Left ventricle myocardium inferior (tissue), 1 donor: Measurements from ENCODE around the gene PTPRT. TPM values are rescaled to one million over a fixed set of nuclear protein-coding genes. Genes with fewer than 3 reads are reported as not detected.

Experiments
- DNase-seq: peaks from one replicate; pipeline ENCODE4 v3.0.0-alpha.2; 2020
- H3K27ac ChIP-seq: fragments of 200-600 bp; replicated peaks from 2 replicates; pipeline ENCODE4 v1.8.0; 2021
- H3K27me3 ChIP-seq: fragments of 200-600 bp; 2 replicates; pipeline ENCODE4 v1.8.0; 2021; ENCODE audit warnings: low read depth
- H3K36me3 ChIP-seq: fragments of 200-600 bp; 2 replicates; pipeline ENCODE4 v1.8.0; 2021
- H3K4me1 ChIP-seq: fragments of 200-600 bp; 2 replicates; pipeline ENCODE4 v1.8.0; 2021
- H3K4me3 ChIP-seq: fragments of 200-600 bp; 2 replicates; pipeline ENCODE4 v1.8.0; 2021; ENCODE audit warnings: mild to moderate bottlenecking, moderate library complexity
- H3K9me3 ChIP-seq: fragments of 200-600 bp; replicated peaks from 2 replicates; pipeline ENCODE4 v1.8.0; 2021
- intact Hi-C: fragments of 100-400 bp; cut with micrococcal nuclease; formaldehyde crosslinking; loops from one replicate; pipeline ENCODE4 v1.11.0; 2022
- total RNA-seq: library from RNA; stranded (reverse); fragmentation: NEBNext Ultra II Directional; extraction: Animal tissue kit (Norgen Biotek cat#: 25700); gene quantifications from one replicate; pipeline ENCODE4 v1.2.1, GENCODE V29; 2021
- TF ChIP-seq, protein P1 (sequence below): fragments of 200-600 bp; IDR thresholded peaks from 2 replicates; pipeline ENCODE4 v1.8.0; 2021; ENCODE audit warnings: antibody characterized with exemption, mild to moderate bottlenecking, borderline replicate concordance
- donor health status: DM: no; HTN: yes; CAD: no; lungs with severe emphysema.

The PTPRT gene
- total RNA-seq, 1 donor from 2014 or later = 0.08 TPM

DNA sequence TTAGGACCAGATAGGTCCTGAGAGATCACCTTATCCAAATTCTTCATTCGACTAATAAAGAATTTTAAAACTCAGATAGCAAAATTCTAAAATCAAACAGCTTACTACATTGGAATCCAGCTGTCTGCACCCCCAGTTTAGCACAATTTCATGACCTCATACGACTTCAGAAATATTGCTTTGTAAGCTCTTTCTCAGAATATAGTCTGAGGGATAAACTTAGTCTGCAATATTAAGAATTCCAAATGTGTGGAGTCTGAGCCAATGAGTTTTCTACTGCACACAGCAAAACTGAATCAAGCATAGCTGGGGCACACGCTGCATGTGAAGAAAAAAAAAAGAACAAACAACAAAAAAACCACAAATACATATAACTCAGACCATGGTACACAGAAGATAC lies 1029.9 kb downstream of the PTPRT start:
- DNase-seq = no peak
- Histone ChIP-seq H3K9me3 (no peaks in the 10 kb centered on the region), H3K27ac (no peak overlapping the region), H3K4me3 (no peak overlapping the region), H3K4me1 (no peaks in the 10 kb centered on the region), H3K27me3 (peaks cover 23% of the 10 kb centered on the region), H3K36me3 (no peaks in the 10 kb centered on the region)
- intact Hi-C loops = no loop called here
- TF ChIP-seq, protein P1, sequence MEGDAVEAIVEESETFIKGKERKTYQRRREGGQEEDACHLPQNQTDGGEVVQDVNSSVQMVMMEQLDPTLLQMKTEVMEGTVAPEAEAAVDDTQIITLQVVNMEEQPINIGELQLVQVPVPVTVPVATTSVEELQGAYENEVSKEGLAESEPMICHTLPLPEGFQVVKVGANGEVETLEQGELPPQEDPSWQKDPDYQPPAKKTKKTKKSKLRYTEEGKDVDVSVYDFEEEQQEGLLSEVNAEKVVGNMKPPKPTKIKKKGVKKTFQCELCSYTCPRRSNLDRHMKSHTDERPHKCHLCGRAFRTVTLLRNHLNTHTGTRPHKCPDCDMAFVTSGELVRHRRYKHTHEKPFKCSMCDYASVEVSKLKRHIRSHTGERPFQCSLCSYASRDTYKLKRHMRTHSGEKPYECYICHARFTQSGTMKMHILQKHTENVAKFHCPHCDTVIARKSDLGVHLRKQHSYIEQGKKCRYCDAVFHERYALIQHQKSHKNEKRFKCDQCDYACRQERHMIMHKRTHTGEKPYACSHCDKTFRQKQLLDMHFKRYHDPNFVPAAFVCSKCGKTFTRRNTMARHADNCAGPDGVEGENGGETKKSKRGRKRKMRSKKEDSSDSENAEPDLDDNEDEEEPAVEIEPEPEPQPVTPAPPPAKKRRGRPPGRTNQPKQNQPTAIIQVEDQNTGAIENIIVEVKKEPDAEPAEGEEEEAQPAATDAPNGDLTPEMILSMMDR = no peak

DNA sequence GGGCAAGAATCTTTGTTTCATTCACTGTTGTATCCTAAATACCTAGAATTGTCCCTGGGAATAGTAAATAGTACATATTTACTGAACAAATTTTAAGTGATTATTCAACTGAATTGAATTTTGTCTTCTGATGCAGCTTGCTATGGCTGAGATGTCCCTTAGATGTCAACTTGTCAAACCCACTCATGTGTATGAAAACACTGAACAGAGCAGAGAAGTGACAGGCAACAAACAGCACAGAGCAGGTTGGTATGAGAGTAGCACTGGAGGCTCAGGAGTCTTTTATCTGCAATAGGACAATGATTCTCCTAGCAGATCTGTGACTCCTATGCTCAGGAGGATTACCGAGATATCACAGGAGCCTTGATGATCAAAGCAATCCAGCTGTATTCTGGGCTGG lies 1031.4 kb downstream of the PTPRT start:
- Histone ChIP-seq H3K27ac (no peak overlapping the region), H3K36me3 (no peaks in the 10 kb centered on the region), H3K27me3 (peaks cover 20% of the 10 kb centered on the region), H3K4me1 (no peaks in the 10 kb centered on the region), H3K4me3 (no peak overlapping the region), H3K9me3 (no peaks in the 10 kb centered on the region)
- TF ChIP-seq, protein P1 = no peak
- intact Hi-C loops = no loop called here
- no peak for DNase-seq

DNA sequence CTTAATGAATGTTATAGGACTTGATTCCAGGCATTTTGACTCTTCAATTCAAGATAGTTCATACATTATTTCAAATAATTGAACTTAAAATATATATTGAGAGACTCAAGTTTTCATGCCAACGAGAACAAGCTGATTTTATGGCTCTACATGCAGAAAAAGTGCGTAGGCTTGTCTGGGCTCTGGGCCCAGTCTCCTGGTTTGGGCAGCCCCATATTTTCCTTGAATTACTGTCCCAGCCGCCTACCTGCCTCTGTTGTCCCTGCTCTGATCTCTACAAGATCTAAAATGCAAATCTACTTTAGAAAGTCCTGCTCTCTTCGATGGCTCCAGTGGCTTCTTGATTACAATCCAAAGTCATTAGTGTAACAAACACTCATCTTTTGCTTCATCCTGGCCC lies 1034.1 kb downstream of the PTPRT start:
- H3K4me1 ChIP-seq = no peaks in the 10 kb centered on the region
- H3K27ac ChIP-seq = no peak overlapping the region
- no peaks in the 10 kb centered on the region for H3K36me3 ChIP-seq
- no peak overlapping the region for H3K4me3 ChIP-seq
- H3K9me3 ChIP-seq = no peaks in the 10 kb centered on the region
- intact Hi-C loops = no loop called here
- peaks cover 10% of the 10 kb centered on the region for H3K27me3 ChIP-seq
- TF ChIP-seq, protein P1 = no peak
- DNase-seq = no peak

DNA sequence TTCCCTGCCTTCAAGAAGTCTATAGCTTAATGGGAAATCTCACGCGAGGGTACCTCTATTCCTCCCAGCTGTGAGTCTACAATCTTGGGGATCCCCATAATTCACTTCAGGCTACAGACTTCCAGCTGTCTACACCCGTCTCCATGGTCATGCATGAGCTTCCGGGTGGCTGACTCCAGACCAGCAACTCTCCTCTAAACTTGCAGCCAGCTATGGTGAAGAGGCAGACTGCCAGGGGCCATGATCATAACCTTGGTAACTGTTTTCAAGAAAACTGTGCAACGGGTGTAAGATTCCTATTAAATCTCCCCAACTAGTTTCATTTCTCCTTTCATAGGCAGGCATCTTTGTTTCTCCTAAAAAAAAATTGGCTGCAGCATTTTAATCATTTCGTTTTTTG lies 1037.1 kb downstream of the PTPRT start:
- TF ChIP-seq, protein P1 = no peak
- no peak for DNase-seq
- intact Hi-C loops = no loop called here
- H3K4me3 ChIP-seq = no peak overlapping the region
- no peaks in the 10 kb centered on the region for H3K9me3 ChIP-seq
- H3K27me3 ChIP-seq = peaks cover 3% of the 10 kb centered on the region
- no peaks in the 10 kb centered on the region for H3K36me3 ChIP-seq
- H3K4me1 ChIP-seq = no peaks in the 10 kb centered on the region
- no peak overlapping the region for H3K27ac ChIP-seq

DNA sequence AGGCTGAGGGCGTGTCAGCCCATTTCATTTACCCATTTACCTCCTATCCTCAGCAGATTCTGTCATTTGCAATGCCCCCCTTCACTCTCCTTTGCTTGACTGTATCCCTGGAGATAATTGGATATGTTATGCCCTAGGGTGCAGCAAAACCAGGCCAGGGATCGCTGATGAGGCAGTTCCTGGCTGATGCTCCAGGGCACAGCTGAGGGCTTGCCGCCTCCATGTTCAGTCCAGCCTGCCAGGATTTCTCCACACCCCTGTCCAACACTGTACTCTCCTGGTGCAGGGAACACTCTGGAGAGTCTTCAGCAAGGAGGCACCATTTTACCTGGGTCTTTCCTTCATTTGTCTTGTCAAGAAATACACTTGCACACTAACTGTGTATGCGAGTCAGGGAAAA lies 1039.5 kb downstream of the PTPRT start:
- TF ChIP-seq, protein P1 = no peak
- no peaks in the 10 kb centered on the region for H3K27me3 ChIP-seq
- intact Hi-C loops = no loop called here
- H3K27ac ChIP-seq = no peak overlapping the region
- no peaks in the 10 kb centered on the region for H3K9me3 ChIP-seq
- no peak overlapping the region for H3K4me3 ChIP-seq
- H3K4me1 ChIP-seq = no peaks in the 10 kb centered on the region
- no peaks in the 10 kb centered on the region for H3K36me3 ChIP-seq
- DNase-seq = no peak

DNA sequence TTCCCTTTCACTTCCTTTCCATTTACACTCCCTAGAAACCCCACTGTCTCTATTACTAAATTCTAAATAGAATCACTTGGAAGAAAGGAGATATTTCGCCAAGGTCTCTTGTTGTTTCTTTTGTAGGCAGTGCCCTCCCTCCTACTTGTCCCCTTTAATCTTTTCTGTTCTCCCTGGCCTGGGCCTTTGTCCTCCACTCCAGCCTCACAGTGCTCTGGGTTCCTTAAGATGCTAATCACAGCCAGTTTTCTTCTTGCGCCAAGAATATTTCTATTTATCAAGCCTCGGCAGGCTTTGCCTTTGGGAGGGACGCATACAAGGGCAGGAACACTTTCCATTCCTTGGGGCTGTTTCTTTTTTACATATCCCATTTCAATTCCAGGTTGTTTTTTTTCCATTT lies 1051.0 kb downstream of the PTPRT start:
- H3K27ac ChIP-seq = no peak overlapping the region
- no peaks in the 10 kb centered on the region for H3K9me3 ChIP-seq
- no peaks in the 10 kb centered on the region for H3K4me1 ChIP-seq
- TF ChIP-seq, protein P1 = no peak
- peaks cover 26% of the 10 kb centered on the region for H3K27me3 ChIP-seq
- intact Hi-C loops = no loop called here
- no peak overlapping the region for H3K4me3 ChIP-seq
- DNase-seq = no peak
- H3K36me3 ChIP-seq = no peaks in the 10 kb centered on the region
